Gastroesophageal sphincter (tissue), 4 donors: ENCODE results near the gene SLC3A2. TPM values are rescaled to one million over a fixed set of nuclear protein-coding genes. Genes with fewer than 3 reads are reported as not detected.

Source experiments
- ATAC-seq: fragments of 150-250 bp; one replicate; pipeline ENCODE4 v1.9.1; 2016; ENCODE audit warnings: mild to moderate bottlenecking, moderate library complexity
- H3K27ac ChIP-seq, 4 donors: fragments of 200-600 bp; sonication (generic) in 3 of 4; 1 replicate in 3 of 4; 2 replicates in 1 of 4; pipeline ENCODE4 v1.5.1; 2016 to 2019
- H3K27me3 ChIP-seq: fragments of 200-600 bp; sonication (generic); one replicate; pipeline ENCODE4 v1.5.1; 2019
- H3K36me3 ChIP-seq, 2 donors: fragments of 200-600 bp; sonication (generic); one replicate each; pipeline ENCODE4 v1.5.1; 2019; ENCODE audit warnings: control low read depth in 1 of 2
- H3K4me1 ChIP-seq, 3 donors: fragments of 200-600 bp; sonication (generic); 1 replicate in 2 of 3; 2 replicates in 1 of 3; pipeline ENCODE4 v1.5.1; 2016 to 2019; ENCODE audit warnings: control low read depth in 2 of 3
- H3K4me3 ChIP-seq, 2 donors: fragments of 200-600 bp; sonication (generic); one replicate each; pipeline ENCODE4 v1.5.1; 2019; ENCODE audit warnings: mild to moderate bottlenecking in 1 of 2, moderate library complexity in 1 of 2
- H3K9me3 ChIP-seq, 3 donors: fragments of 200-600 bp; sonication (generic); one replicate each; pipeline ENCODE4 v1.5.1; 2017 to 2019; ENCODE audit warnings: control low read depth in 2 of 3
- CTCF ChIP-seq, 4 experiments: fragments of 200-600 bp in 2 of 4; fragments of 450-650 bp in 2 of 4; sonication (generic) in 1 of 4; IDR thresholded peaks; one replicate each; pipeline ENCODE4 v1.5.1; 2017 to 2019; ENCODE audit warnings: antibody characterized with exemption in 4 of 4, mild to moderate bottlenecking in 2 of 4, moderate library complexity in 2 of 4
- EP300 ChIP-seq: sonication (generic); formaldehyde crosslinking; IDR thresholded peaks from one replicate; pipeline ENCODE4 v1.6.1; 2017; ENCODE audit warnings: antibody characterized with exemption, mild to moderate bottlenecking
- POLR2A ChIP-seq, 2 donors: fragments of 450-650 bp; IDR thresholded peaks; one replicate each; pipeline ENCODE4 v1.6.1; 2017; ENCODE audit warnings: antibody characterized with exemption in 2 of 2, mild to moderate bottlenecking in 2 of 2, moderate library complexity in 1 of 2
- POLR2AphosphoS5 ChIP-seq: sonication (generic); formaldehyde crosslinking; IDR thresholded peaks from one replicate; pipeline ENCODE4 v1.6.1; 2017; ENCODE audit warnings: antibody characterized with exemption
- WGBS, 2 donors: methylation state at CpG; one replicate each; pipeline ENCODE4 v1.1.5; 2018; ENCODE audit warnings: low coverage in 1 of 2; 5-methylcytosine and 5-hydroxymethylcytosine counted together
- total RNA-seq, 4 donors: library from RNA; depleted of rRNA; stranded (reverse); fragments of >200 nt; gene quantifications; one replicate each; pipeline ENCODE4 v1.1.0, GENCODE V29; 2016

The SLC3A2 gene
- total RNA-seq, 4 donors from 2014 or later, result 66.9 to 144 (median 80.2) TPM

- no peaks in the 10 kb centered on the region for H3K27me3 ChIP-seq
Observed at GRCh38 chr11:62909107-62909894, 28.6 kb downstream of the SLC3A2 start.

GRCh38 chr11:62910141-62910882 is 29.6 kb downstream of the SLC3A2 start:
- H3K27ac ChIP-seq, result no peak overlapping the region
- H3K36me3 ChIP-seq, result no peaks in the 10 kb centered on the region
- ATAC-seq, result no peak
- H3K4me3 ChIP-seq, result no peak overlapping the region
- H3K9me3 ChIP-seq, result no peaks in the 10 kb centered on the region
- H3K27me3 ChIP-seq, result no peaks in the 10 kb centered on the region
- TF ChIP-seq POLR2A (IDR thresholded peaks at IDR 0.05) (no peak), EP300 (no peak), POLR2AphosphoS5 (no peak), CTCF (IDR thresholded peaks at IDR 0.05) (no peak)
- WGBS, 2 donors, result 94% methylated on average over 13 of the region's 27 CpGs; no CpG with 5 or more reads in 1 of the 2 donors
- peaks cover 0 to 24% (median 6%) of the 10 kb centered on the region in 3 donors for H3K4me1 ChIP-seq

More at GRCh38 chr11:62909107-62909894, 28.6 kb downstream of the SLC3A2 start:
- peaks cover 0 to 24% (median 6%) of the 10 kb centered on the region in 3 donors for H3K4me1 ChIP-seq
- peak overlapping the region in 3 of 4 donors; percentile 37 to 43 (median 37) for H3K27ac ChIP-seq
- TF ChIP-seq CTCF (IDR thresholded peaks at IDR 0.05), result peak in 3 of 4 experiments; percentile 40 to 59 (median 42)
- TF ChIP-seq POLR2AphosphoS5, result no peak
- 23 to 77% methylated on average over 4 to 6 of the region's 24 CpGs for WGBS, 2 donors
- peak; percentile 60 for ATAC-seq
- H3K4me3 ChIP-seq, result no peak overlapping the region
- H3K36me3 ChIP-seq, result no peaks in the 10 kb centered on the region
- H3K9me3 ChIP-seq, result no peaks in the 10 kb centered on the region

GRCh38 chr11:62911137-62912130 is 30.7 kb downstream of the SLC3A2 start:
- no peak for TF ChIP-seq CTCF (IDR thresholded peaks at IDR 0.05)
- no peak for TF ChIP-seq POLR2A (IDR thresholded peaks at IDR 0.05)
- no peak for TF ChIP-seq POLR2AphosphoS5
- TF ChIP-seq EP300, result no peak
- Histone ChIP-seq H3K4me1 (peaks cover 0 to 15% (median 6%) of the 10 kb centered on the region in 3 donors), H3K27me3 (no peaks in the 10 kb centered on the region), H3K36me3 (no peaks in the 10 kb centered on the region), H3K27ac (no peak overlapping the region), H3K4me3 (no peak overlapping the region), H3K9me3 (no peaks in the 10 kb centered on the region)
- 77 to 88% methylated on average over 11 to 13 of the region's 14 CpGs for WGBS, 2 donors
- no peak for ATAC-seq

GRCh38 chr11:62912268-62912667 is 31.6 kb downstream of the SLC3A2 start:
- no peak overlapping the region for H3K4me3 ChIP-seq
- 100% methylated on average over 1 of the region's 3 CpGs; no CpG with 5 or more reads in 1 of the 2 donors for WGBS, 2 donors
- TF ChIP-seq POLR2A (IDR thresholded peaks at IDR 0.05) (no peak), POLR2AphosphoS5 (no peak), CTCF (IDR thresholded peaks at IDR 0.05) (no peak), EP300 (no peak)
- no peaks in the 10 kb centered on the region for H3K27me3 ChIP-seq
- peaks cover 0 to 15% (median 6%) of the 10 kb centered on the region in 3 donors for H3K4me1 ChIP-seq
- no peak for ATAC-seq
- H3K27ac ChIP-seq, result no peak overlapping the region
- H3K36me3 ChIP-seq, result no peaks in the 10 kb centered on the region
- no peaks in the 10 kb centered on the region for H3K9me3 ChIP-seq
